DMS153 treated with DMSO at 0.1 percent for 48 hours (cell line): ENCODE measurements around the gene PDXDC1.
A peak's percentile ranks its signal among the peaks of the same experiment; 100 is the strongest.
"Not testable (repeated sequence)": the region's sequence is repeated elsewhere in the genome, so short reads cannot be mapped to it uniquely, and the experiment has no call there.

Source experiments
- DNase-seq: peaks from one replicate; lab custom pipeline; 2025; ENCODE audit not compliant: unreplicated experiment; lab: John Stamatoyannopoulos, UW

PDXDC1 gene

GRCh38 chr16:15130256-15130932 lies 155.6 kb downstream of the PDXDC1 start:
- not testable (repeated sequence) for DNase-seq

GRCh38 chr16:15130943-15131700 lies 156.3 kb downstream of the PDXDC1 start:
- DNase-seq, result not testable (repeated sequence)

- not testable (repeated sequence) for DNase-seq
Measured at GRCh38 chr16:15132719-15133428, 158.0 kb downstream of the PDXDC1 start.

- DNase-seq, result not testable (repeated sequence)
Measured at GRCh38 chr16:15133554-15133953, 158.7 kb downstream of the PDXDC1 start.

- DNase-seq, result not testable (repeated sequence)
Measured at GRCh38 chr16:15134752-15135482, 160.1 kb downstream of the PDXDC1 start.

- not testable (repeated sequence) for DNase-seq
Measured at GRCh38 chr16:15135483-15136360, 160.9 kb downstream of the PDXDC1 start.

GRCh38 chr16:15137514-15137913 lies 162.7 kb downstream of the PDXDC1 start:
- DNase-seq, result not testable (repeated sequence)

GRCh38 chr16:15140444-15141365 lies 165.9 kb downstream of the PDXDC1 start:
- not testable (repeated sequence) for DNase-seq

GRCh38 chr16:15141586-15141985 lies 166.8 kb downstream of the PDXDC1 start:
- DNase-seq, result no peak

GRCh38 chr16:15142107-15142890 lies 167.5 kb downstream of the PDXDC1 start:
- DNase-seq, result not testable (repeated sequence)

GRCh38 chr16:15142891-15143600 lies 168.2 kb downstream of the PDXDC1 start:
- not testable (repeated sequence) for DNase-seq

GRCh38 chr16:15143601-15144091 lies 168.8 kb downstream of the PDXDC1 start:
- DNase-seq, result not testable (repeated sequence)

- DNase-seq, result peak; percentile 8
Measured at GRCh38 chr16:15144092-15144631, 169.3 kb downstream of the PDXDC1 start.

- DNase-seq, result not testable (repeated sequence)
Measured at GRCh38 chr16:15144781-15145417, 170.1 kb downstream of the PDXDC1 start.

- not testable (repeated sequence) for DNase-seq
Measured at GRCh38 chr16:15145418-15146263, 170.8 kb downstream of the PDXDC1 start.

GRCh38 chr16:15146264-15146662 lies 171.4 kb downstream of the PDXDC1 start:
- DNase-seq, result not testable (repeated sequence)
